Peyer's patch (tissue), 4 donors: ENCODE results near the gene MAGI2. TPM values are rescaled to one million over a fixed set of nuclear protein-coding genes. Genes with fewer than 3 reads are reported as not detected.

Experiments
- DNase-seq, 3 donors: peaks; one replicate each; pipeline ENCODE4 v3.0.0-alpha.2; 2017 to 2019
- H3K27ac ChIP-seq, 4 donors: fragments of 200-600 bp; sonication (generic); one replicate each; pipeline ENCODE4 v1.5.1; 2016 to 2019
- H3K27me3 ChIP-seq, 2 donors: fragments of 200-600 bp; sonication (generic); one replicate each; pipeline ENCODE4 v1.5.1; 2019
- H3K36me3 ChIP-seq, 3 donors: fragments of 200-600 bp; sonication (generic); one replicate each; pipeline ENCODE4 v1.5.1; 2016 to 2019
- H3K4me1 ChIP-seq, 4 donors: fragments of 200-600 bp; sonication (generic); one replicate each; pipeline ENCODE4 v1.5.1; 2016 to 2019
- H3K4me3 ChIP-seq, 4 donors: fragments of 200-600 bp; sonication (generic); 1 replicate in 3 of 4; 2 replicates in 1 of 4; pipeline ENCODE4 v1.5.1; 2016 to 2019; ENCODE audit warnings: mild to moderate bottlenecking in 1 of 4
- H3K9me3 ChIP-seq, 4 donors: fragments of 200-600 bp; sonication (generic); one replicate each; pipeline ENCODE4 v1.5.1; 2016 to 2019; ENCODE audit warnings: mild to moderate bottlenecking in 1 of 4
- CTCF ChIP-seq, 6 experiments: fragments of 450-650 bp in 4 of 6; fragments of 200-600 bp in 2 of 6; sonication (generic) in 1 of 6; IDR thresholded peaks; one replicate each; pipeline ENCODE4 v1.5.1; 2017 to 2019; ENCODE audit warnings: antibody characterized with exemption in 6 of 6, mild to moderate bottlenecking in 3 of 6, moderate library complexity in 1 of 6
- POLR2A ChIP-seq, 2 donors: fragments of 450-650 bp; IDR thresholded peaks; one replicate each; pipeline ENCODE4 v1.5.1; 2017; ENCODE audit warnings: antibody characterized with exemption in 2 of 2, mild to moderate bottlenecking in 2 of 2, moderate library complexity in 2 of 2
- total RNA-seq, 4 donors: library from RNA; depleted of rRNA; stranded (reverse); fragments of >200 nt; gene quantifications; one replicate each; pipeline ENCODE4 v1.1.0, GENCODE V29; 2016

Gene MAGI2
- total RNA-seq, 4 donors from 2014 or later, result 1.6 to 12.4 (median 2.8) TPM

- TF ChIP-seq CTCF (IDR thresholded peaks at IDR 0.05) (no peak), POLR2A (IDR thresholded peaks at IDR 0.05) (no peak)
Measured at GRCh38 chr7:78218051-78218450, 1235.4 kb downstream of the MAGI2 start.

GRCh38 chr7:78215199-78215598, 1238.3 kb downstream of the MAGI2 start:
- no peaks in the 10 kb centered on the region for H3K27me3 ChIP-seq

More at GRCh38 chr7:78218051-78218450, 1235.4 kb downstream of the MAGI2 start:
- no peak overlapping the region for H3K27ac ChIP-seq
- H3K36me3 ChIP-seq, result no peaks in the 10 kb centered on the region
- H3K4me1 ChIP-seq, result no peaks in the 10 kb centered on the region
- DNase-seq, result no peak
- H3K9me3 ChIP-seq, result no peaks in the 10 kb centered on the region
- H3K27me3 ChIP-seq, result no peaks in the 10 kb centered on the region
- H3K4me3 ChIP-seq, result no peak overlapping the region

GRCh38 chr7:78213402-78213801, 1240.1 kb downstream of the MAGI2 start:
- no peaks in the 10 kb centered on the region for H3K36me3 ChIP-seq
- TF ChIP-seq POLR2A (IDR thresholded peaks at IDR 0.05), result no peak
- TF ChIP-seq CTCF (IDR thresholded peaks at IDR 0.05), result no peak
- H3K4me3 ChIP-seq, result no peak overlapping the region
- no peaks in the 10 kb centered on the region for H3K27me3 ChIP-seq
- no peaks in the 10 kb centered on the region for H3K9me3 ChIP-seq
- H3K4me1 ChIP-seq, result no peaks in the 10 kb centered on the region
- DNase-seq, result no peak
- no peak overlapping the region for H3K27ac ChIP-seq

More at GRCh38 chr7:78215199-78215598, 1238.3 kb downstream of the MAGI2 start:
- Histone ChIP-seq H3K4me3 (no peak overlapping the region), H3K4me1 (no peaks in the 10 kb centered on the region), H3K27ac (no peak overlapping the region), H3K36me3 (no peaks in the 10 kb centered on the region), H3K9me3 (no peaks in the 10 kb centered on the region)
- DNase-seq, result no peak
- no peak for TF ChIP-seq POLR2A (IDR thresholded peaks at IDR 0.05)
- TF ChIP-seq CTCF (IDR thresholded peaks at IDR 0.05), result no peak

- Histone ChIP-seq H3K27ac (no peak overlapping the region), H3K36me3 (no peaks in the 10 kb centered on the region), H3K9me3 (no peaks in the 10 kb centered on the region), H3K4me3 (no peak overlapping the region), H3K27me3 (no peaks in the 10 kb centered on the region), H3K4me1 (no peaks in the 10 kb centered on the region)
- DNase-seq, result no peak
- TF ChIP-seq CTCF (IDR thresholded peaks at IDR 0.05), result no peak
- TF ChIP-seq POLR2A (IDR thresholded peaks at IDR 0.05), result no peak
Measured at GRCh38 chr7:78212476-78213060, 1240.9 kb downstream of the MAGI2 start.

- Histone ChIP-seq H3K4me1 (no peaks in the 10 kb centered on the region), H3K9me3 (no peaks in the 10 kb centered on the region), H3K27ac (no peak overlapping the region), H3K27me3 (no peaks in the 10 kb centered on the region), H3K4me3 (no peak overlapping the region), H3K36me3 (no peaks in the 10 kb centered on the region)
- no peak for DNase-seq
- TF ChIP-seq CTCF (IDR thresholded peaks at IDR 0.05), result no peak
- no peak for TF ChIP-seq POLR2A (IDR thresholded peaks at IDR 0.05)
Measured at GRCh38 chr7:78207269-78207668, 1246.2 kb downstream of the MAGI2 start.

GRCh38 chr7:78206769-78207168, 1246.7 kb downstream of the MAGI2 start:
- TF ChIP-seq POLR2A (IDR thresholded peaks at IDR 0.05) (no peak), CTCF (IDR thresholded peaks at IDR 0.05) (no peak)
- Histone ChIP-seq H3K4me1 (no peaks in the 10 kb centered on the region), H3K36me3 (no peaks in the 10 kb centered on the region), H3K27ac (no peak overlapping the region), H3K27me3 (no peaks in the 10 kb centered on the region), H3K4me3 (no peak overlapping the region), H3K9me3 (no peaks in the 10 kb centered on the region)
- no peak for DNase-seq
